HG03045 (cell line): Measurements from ENCODE around the gene DDX3X.

ENCODE experiments used
- ATAC-seq: cut with Tn5 transposase; IDR thresholded peaks from one replicate; pipeline ENCODE4 v1.9.1; 2021; ENCODE audit warnings: mild to moderate bottlenecking, moderate library complexity; ENCODE audit not compliant: unreplicated experiment

Gene DDX3X

DNA sequence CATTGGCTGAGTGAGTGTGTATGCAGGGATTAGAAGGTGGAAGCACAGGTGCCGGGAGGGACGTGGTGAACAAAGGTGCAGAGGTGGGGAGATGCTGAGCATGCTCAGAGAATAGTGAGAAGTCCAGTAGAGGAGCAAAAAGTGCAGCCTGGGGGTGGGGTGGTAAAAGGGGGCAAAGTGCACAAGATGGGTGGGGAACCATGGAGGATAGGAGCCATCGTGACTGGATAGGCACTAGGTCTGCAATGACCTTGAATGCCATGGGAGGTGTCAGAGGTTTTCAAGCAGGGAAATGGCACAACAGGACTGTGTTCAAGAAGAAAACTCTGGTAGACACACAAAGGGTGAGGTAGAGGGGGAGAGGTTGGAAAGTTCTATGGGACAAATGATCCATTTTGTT, 6.6 kb upstream of the DDX3X start:
- ATAC-seq, result no peak

DNA sequence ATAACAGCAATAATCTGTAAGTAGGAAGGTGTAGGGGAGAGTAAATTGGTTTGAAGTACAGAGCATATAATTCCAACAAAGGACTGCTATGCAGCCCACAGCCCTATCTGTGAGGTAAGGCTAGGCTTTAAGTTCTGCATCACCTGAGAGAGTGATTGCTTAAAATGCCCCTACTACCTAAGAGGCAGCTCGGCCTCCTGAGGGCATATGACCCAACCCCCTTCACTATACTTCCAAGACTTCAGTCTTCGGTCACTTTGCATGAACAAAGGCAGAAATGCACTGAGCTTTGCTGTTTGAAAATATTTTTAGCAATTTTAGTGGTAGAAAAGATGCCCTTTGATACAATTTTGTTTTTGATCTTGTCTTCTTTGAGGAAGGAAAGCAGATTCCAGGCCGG, 4.9 kb upstream of the DDX3X start:
- ATAC-seq, result no peak

DNA sequence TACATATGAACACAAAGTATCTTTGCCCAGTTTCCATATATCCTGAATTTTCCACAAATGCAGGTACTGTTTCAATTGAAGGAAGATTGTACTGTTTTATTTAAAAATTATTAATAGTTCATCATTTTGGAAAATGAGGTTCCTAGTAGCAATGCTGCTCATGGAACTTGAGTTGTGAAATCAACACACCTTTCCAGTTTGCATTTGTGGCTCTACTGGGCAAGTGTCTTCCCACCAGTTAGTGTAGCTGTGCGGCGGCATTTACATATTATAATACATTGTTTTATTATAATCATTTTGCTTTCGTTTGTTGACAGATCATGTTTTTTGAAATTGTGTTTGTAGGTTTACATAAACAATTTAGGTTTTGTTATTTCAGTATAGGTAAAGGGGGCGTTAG, 2.0 kb upstream of the DDX3X start:
- no peak for ATAC-seq

DNA sequence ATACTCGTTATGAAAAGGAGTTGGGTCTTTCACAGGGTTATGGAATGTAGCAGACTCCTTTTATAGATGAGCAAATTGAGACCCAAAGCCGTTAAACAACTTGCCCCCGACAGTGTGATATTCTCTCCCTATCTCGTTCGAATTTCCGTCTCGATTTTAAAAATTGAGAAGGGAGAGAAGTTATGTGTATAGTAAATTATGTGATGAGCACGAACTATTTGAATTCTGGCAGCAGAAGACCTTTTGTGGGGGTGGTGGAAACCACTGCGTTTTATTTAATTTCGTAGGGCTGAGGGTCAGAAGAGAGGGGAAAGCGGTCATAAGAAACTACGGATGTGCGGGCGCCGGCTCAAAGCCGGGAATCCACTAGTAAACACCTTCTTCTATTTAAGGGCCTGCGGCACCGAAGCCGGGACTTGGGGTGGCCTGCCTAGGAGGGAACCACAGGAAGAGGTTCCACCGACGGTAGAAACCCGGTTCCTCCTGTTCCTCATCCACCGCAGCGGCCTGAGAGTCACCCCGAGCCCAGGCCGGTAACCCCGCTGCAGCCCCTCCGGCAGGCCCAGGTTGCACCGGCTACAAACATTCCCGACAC, 1.5 kb upstream of the DDX3X start:
- peak; percentile 8 for ATAC-seq

DNA sequence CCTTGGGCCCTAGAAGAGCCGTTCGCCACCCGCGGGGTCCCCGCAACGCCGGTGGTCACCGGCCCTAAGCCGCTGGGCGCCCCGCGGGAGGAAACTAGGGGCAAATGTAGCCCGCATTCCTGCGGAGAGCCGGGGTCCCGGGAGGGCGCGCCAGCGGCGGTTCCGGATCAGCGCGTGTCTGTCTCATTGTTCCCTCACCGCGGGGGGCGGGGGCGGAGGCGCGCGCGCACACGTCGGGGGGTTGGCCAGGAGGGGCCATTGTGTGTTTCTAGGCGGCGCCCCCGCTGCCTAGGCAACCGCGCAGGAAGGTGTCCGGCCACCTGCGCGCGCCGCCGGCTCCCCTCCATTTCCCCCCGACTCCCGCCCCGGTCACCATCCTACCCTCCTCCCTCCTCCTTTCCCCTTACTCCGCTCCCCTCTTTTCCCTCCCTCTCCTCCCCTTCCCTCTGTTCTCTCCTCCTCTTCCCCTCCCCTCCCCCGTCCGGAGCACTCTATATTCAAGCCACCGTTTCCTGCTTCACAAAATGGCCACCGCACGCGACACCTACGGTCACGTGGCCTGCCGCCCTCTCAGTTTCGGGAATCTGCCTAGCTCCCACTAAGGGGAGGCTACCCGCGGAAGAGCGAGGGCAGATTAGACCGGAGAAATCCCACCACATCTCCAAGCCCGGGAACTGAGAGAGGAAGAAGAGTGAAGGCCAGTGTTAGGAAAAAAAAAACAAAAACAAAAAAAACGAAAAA, 789 bp upstream of the DDX3X start:
- ATAC-seq, result peak; percentile 45

DNA sequence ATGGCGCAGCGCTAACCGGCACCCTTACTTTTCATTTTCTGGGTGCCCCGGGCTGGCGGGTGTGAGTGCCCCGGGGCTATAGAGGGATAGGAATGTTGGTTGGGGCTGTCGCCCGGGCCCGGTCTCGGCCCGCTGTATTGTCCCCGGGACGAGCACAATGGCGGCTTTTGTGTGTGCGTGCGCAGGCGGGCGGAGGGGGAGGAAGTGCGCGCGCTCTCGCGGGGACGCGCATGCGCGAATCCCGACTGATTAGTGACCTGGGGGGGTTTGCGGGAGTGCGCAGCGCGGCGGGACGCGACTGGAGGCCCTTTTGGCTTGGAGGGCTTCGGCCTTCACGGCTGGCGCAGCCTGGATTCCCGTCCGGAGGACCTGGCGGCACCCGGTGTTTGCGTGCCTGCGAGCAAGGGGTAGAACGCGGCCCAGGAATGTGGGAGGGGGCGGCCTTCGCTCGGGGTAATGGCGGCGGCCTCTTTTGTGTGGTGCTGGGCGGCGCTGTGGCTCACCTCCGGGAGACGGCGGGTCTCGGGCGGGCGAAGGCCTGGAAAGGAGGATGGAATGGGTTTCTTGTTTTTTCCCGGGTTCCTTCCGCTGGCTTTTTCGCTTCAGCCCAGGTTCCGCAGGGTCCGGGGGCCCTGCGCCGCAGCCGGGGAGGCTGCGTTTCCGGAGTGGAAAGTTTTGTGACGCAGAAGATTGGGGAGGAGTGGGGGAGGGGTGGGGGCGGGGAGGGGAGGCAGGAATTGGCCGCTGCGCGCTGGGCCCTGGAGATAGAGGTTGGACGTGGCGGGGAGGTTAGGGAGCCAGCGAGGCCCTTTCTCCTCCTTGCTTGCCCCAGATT, 618 bp downstream of the DDX3X start:
- peak; percentile 23 for ATAC-seq

DNA sequence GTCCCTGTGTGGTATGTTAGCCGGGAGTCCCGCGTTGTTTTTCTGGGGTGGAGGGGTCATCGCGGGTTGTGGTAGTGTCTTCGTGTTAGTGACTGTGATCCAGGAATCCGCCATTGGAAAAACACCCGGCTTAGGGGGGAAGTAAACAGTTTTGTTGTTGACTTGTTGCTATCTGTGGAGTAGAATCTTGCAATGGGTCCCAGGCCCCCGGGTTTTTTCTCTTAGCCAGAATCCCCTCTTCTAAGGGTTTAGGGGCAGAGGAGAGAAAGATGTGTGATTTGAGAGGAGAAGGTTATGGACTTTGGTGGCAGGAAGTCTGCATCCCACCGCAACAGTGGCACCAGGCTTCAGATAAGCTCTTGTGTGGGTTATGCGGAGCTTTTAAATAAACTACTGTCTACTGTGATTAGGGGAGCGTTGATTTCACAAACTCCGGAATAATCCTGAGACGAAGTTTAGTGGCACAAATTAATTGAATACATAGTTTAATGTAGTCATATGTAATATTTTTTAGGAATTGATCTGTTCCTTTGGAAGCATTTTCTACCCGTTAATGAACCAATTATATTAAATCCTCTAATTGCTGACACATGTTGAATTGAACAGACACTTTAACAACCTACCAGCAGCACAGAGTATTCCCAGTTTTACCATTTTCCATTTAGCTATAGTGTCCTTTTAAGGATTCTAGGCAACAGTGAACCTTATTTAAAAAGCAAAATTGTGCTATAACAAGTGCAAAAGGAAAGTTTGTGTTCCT, 1.4 kb downstream of the DDX3X start:
- ATAC-seq, result no peak

DNA sequence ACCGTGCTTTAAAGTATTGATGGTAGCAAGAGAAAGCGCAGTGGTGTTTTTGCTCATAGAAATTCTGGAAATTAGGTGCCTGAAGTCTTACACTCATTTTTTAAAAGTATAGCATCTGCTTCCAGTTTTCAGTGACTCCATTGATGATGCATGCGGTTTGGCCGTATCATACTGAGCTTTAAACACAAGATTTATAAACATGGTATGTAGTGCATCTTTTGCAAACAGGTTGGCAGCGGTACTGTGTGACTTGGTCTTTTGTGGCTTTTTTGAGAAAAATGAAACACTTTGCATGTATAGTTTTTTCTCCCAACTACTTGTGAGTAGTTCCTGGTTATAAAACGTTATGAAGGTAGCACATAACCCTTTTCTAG, 2.0 kb downstream of the DDX3X start:
- ATAC-seq, result no peak

DNA sequence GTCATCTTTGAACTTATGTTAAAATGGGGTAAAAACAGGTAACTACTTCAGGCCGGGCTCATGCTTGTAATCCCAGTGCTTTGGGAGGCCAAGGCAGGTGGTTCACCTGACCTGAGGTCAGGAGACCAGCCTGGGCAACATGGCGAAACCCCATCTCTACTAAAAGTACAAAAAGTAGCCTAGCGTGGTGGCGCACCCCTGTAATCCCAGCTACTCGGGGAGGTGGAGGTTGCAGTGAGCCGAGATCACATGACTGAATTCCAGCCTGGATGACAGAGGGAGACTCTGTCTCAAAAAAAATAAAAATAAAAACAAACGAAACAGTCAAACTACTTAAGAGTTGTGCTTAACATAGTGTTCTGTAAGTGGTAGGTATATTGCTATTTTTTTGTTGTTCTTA, 2.5 kb downstream of the DDX3X start:
- no peak for ATAC-seq

DNA sequence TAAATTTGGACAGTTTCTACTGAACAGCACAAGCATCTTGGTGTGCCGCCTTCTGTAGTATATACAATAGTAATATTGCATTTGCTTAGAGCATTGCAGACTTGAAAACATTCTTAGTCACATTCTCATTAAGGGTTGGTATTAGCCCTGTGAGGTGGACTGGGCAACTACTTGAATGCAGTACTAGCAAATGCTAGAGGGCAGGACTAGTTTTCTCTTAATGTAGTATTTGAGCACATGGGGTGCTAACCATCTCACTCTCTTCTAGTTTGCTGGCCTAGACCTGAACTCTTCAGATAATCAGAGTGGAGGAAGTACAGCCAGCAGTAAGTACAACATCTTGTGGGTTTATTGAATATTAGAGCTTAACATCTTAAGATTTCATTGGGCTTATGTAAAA, 3.2 kb downstream of the DDX3X start:
- no peak for ATAC-seq

DNA sequence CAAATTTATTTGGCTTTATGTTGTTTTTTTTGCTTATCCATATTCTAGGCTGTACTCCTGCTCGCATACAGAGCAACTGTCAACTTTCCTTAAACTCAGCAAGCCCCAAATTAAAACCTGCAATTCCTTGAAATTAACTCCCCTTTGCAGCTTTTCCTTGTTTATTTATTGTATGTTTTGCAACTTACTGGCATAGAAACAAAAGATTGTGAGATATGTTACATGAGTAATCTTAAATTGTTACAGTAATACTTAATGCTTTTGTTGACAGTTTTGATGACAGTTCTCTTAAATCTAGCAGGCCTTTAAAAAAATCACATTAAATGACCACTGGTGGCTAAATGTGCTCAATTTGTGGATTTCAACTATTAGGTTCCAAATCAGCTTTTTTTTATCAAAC, 4.5 kb downstream of the DDX3X start:
- ATAC-seq, result no peak

DNA sequence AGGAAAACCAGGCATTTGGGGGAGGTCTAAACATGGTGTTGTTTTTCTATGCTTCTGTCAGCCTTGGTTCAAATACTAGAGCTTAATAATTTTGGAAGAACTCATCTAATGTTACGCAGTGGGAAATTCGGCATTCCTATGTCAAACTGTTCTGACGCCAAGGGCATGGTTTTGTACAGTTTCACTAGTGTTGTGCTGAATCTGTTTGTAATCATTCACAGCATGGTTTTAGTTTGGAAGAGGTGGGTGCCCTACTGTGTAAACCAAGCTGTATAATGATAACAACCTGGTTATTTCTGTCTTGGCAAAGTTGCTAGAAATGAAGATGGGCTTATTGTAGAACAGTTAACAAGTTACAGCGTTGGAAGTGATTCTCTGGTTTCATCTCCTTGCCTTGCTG, 5.2 kb downstream of the DDX3X start:
- ATAC-seq, result no peak

DNA sequence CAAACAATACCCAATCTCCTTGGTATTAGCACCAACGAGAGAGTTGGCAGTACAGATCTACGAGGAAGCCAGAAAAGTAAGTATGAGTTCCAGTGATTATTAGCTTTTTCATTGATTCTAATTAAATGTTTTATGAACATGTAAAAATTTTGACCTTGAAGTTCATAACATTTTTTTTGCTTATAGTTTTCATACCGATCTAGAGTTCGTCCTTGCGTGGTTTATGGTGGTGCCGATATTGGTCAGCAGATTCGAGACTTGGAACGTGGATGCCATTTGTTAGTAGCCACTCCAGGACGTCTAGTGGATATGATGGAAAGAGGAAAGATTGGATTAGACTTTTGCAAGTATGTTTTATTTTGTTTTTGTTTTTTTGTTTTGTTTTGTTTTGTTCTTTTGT, 10.1 kb downstream of the DDX3X start:
- ATAC-seq, result no peak

DNA sequence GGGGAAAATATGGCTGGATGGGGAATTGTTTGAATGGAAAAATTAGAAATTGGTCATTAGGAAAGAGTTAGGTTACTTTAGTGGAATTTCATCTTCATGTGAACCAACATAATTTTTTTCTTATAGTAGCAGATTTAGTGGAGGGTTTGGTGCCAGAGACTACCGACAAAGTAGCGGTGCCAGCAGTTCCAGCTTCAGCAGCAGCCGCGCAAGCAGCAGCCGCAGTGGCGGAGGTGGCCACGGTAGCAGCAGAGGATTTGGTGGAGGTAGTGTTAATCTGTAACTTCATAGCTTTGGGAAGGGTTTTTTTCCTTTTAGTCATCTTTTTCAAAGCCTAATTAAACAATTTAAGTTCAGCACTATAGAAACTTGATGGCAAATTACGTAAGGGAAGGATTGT, 13.2 kb downstream of the DDX3X start:
- no peak for ATAC-seq

DNA sequence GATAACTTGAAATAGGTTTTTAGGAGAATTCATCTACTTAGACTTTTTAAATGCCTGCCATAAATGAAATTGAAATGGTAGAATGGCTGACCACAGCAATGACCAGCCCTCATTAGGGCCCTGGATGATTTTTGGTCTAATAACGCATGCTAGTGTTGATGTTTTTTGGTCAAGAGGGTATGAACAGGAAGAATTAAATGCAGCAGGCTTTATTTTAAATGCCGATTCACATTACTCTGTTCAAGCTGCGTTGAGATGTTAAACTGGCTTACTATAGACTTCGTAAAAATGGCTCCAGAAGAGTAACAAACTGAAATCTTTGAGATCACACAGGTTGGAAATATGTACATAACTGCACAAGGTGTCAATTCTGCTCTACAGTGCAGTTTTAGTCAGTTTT, 14.6 kb downstream of the DDX3X start:
- ATAC-seq, result no peak

DNA sequence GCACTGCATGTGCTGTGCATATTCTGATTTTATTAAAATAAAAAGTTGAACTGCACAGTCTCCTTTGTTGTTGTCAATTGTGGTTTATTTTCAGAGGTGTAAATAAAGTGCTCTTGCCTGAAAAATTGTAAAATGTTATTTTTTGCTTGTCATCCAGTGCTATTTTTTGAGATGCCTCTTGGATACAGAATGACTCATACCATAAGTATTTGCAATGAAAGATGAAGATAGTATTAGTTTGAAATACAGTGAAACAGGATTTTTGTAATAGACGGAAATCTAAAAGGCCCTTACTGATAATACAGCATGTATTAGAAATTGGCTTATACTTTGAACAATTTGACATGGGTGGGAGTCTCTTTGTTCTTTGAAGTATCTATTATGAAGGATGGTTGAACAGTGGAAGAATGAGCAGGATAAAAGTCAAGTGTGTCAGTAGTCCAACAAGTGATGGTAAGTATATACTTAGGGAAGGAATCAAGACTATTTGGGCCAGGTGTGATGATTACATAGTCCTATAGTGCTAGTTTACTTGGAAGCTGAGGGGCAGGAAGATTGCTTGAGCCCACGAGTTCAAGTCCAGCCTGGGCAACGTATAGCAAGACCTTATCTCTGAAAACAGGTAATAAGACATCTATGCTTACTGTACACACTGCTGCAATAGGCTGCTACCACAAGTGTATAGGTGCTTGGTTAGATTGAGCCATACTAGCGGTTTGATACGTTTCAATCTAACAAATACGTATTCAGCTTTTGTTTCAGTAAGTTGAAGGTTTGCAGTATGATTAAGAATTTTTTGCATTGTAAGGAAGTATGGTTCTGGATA, 16.4 kb downstream of the DDX3X start:
- no peak for ATAC-seq

DNA sequence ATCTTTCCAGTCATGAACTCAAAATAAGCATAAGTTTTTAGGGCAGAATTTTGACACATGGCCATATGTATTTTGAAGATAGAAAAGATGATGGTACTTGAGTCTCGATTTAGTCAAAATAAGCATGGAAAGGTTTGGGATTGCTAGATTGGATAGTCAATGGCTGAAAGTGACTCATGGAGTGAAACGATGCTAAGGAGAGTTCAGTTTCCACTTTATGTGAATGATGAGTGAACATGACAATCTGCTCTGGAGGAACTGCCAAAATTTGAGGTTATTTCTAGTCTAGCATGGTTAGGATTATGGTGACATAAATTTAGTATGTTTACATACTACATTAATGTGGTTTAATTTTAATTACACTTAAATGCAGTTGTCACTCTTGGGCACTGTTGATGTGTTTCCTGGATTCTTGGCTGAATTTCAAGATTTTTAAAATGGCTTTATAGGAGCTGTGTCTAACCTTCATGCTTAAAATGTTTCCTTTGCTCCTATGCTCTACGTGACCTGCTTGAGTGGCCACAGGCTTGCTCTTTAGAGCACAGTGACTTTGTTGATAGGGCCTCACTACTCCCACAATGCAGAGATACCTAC, 17.1 kb downstream of the DDX3X start:
- ATAC-seq, result no peak

DNA sequence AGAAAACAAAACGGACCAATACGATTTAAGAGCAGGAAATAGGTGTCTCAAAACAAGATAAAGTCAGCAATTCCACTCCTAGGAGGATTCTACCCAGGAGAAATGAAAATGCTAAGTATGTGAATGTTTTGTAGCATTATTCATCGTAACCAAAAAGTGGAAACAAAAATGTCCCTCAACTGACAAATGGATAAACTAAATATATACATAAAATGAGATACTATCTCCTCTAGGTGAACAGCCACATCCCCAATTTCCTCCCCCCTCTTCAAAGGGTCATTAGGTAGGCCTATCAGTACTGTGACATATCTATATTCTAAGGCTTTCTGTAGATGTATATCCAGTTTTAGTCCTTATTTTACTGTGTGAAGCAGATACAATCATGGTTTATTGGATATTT, 18.0 kb downstream of the DDX3X start:
- no peak for ATAC-seq

DNA sequence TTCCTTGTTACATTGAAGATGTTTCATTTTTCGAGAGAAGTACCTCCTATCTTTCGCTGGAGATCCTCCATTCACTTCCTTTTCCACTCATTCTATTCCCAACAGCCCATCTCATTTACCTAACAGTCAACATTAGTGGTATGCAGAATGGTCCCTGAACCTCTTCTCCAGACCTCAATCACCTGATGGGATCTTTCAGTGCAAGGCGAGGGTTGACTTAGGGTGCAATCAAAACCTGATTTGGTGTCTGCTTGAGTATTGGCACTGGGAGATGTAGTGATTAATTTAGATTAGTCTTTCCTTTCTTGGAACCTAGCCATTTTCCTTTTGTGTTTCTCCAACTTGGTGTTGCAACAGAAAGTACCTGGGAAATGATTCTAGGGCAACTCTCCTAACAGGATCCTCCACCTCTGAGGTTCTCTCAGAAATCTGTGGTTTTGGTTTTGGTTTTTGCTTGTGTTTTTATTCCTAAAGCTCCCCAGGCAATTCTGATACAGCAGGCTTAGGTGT, 18.4 kb downstream of the DDX3X start:
- ATAC-seq, result no peak

DNA sequence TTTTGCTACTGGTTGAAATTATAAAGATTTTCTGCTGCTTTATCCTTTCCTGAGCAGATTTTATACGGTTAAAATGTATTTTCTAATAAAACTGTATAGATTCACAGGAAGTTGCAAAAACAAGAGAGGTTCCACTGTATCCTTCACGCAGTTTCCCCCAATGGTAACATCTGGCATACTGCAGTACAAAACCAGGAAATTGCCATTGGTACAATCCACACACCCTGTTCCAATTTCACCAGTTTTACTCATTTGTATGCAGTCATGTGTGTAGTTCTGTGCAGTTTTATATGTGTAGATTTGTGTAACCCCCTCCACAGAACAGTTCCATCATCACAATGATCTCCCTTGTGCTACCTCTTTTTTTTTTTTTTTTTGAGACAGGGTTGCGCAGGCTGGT, 20.0 kb downstream of the DDX3X start:
- ATAC-seq, result no peak
